H9 (cell line): ENCODE measurements around the gene ARHGAP4. TPM values are rescaled to one million over a fixed set of nuclear protein-coding genes. Genes with fewer than 3 reads are reported as not detected.
A peak's percentile ranks its signal among the peaks of the same experiment; 100 is the strongest.

Source experiments
- DNase-seq: peaks from one replicate; pipeline ENCODE4 v3.0.0-alpha.2; 2017
- H2AFZ ChIP-seq: one replicate; pipeline ENCODE4 v1.6.1; 2013; ENCODE audit warnings: mild to moderate bottlenecking, low read length, control low read depth, moderate library complexity
- H2AK5ac ChIP-seq: 2 replicates; pipeline ENCODE4 v1.6.1; 2013; ENCODE audit warnings: low read length, control low read depth, mixed read lengths; ENCODE audit not compliant: insufficient read length
- H2BK120ac ChIP-seq: one replicate; pipeline ENCODE4 v1.6.1; 2013; ENCODE audit warnings: low read depth, mild to moderate bottlenecking, low read length, control low read depth, inconsistent platforms; ENCODE audit not compliant: poor library complexity, severe bottlenecking
- H2BK12ac ChIP-seq: 2 replicates; pipeline ENCODE4 v1.6.1; 2013; ENCODE audit warnings: low read length, control low read depth, mixed read lengths, low read depth; ENCODE audit not compliant: insufficient read length
- H2BK15ac ChIP-seq: 2 replicates; pipeline ENCODE4 v1.6.1; 2013; ENCODE audit warnings: low read depth, low read length, control low read depth
- H2BK20ac ChIP-seq: one replicate; pipeline ENCODE4 v1.6.1; 2013; ENCODE audit warnings: low read depth, mild to moderate bottlenecking, low read length, control low read depth, inconsistent platforms; ENCODE audit not compliant: poor library complexity, severe bottlenecking
- H2BK5ac ChIP-seq: 2 replicates; pipeline ENCODE4 v1.6.1; 2013; ENCODE audit warnings: low read length, control low read depth, mixed read lengths; ENCODE audit not compliant: insufficient read length
- H3K14ac ChIP-seq: 2 replicates; pipeline ENCODE4 v1.6.1; 2013; ENCODE audit warnings: low read length, control low read depth; ENCODE audit not compliant: insufficient read depth
- H3K18ac ChIP-seq: 2 replicates; pipeline ENCODE4 v1.6.1; 2013; ENCODE audit warnings: low read depth, mild to moderate bottlenecking, mixed read lengths, low read length, control low read depth; ENCODE audit not compliant: insufficient read length
- H3K23ac ChIP-seq: 2 replicates; pipeline ENCODE4 v1.6.1; 2013; ENCODE audit warnings: low read length, control low read depth, mixed read lengths, low read depth; ENCODE audit not compliant: insufficient read length
- H3K23me2 ChIP-seq: 2 replicates; pipeline ENCODE4 v1.6.1; 2013; ENCODE audit warnings: low read depth, mild to moderate bottlenecking, mixed read lengths, low read length, control low read depth; ENCODE audit not compliant: insufficient read length, poor library complexity, severe bottlenecking
- H3K27ac ChIP-seq: 2 replicates; pipeline ENCODE4 v1.5.1; 2013; ENCODE audit warnings: low read length, control low read depth, mixed read lengths, low read depth; ENCODE audit not compliant: insufficient read length
- H3K27me3 ChIP-seq: 2 replicates; pipeline ENCODE4 v1.6.1; 2013; ENCODE audit warnings: low read length, control low read depth, inconsistent platforms; ENCODE audit not compliant: insufficient read depth
- H3K4ac ChIP-seq: 2 replicates; pipeline ENCODE4 v1.6.1; 2013; ENCODE audit warnings: low read depth, mild to moderate bottlenecking, control low read depth, inconsistent platforms, low read length, moderate library complexity
- H3K4me1 ChIP-seq: 2 replicates; pipeline ENCODE4 v1.6.1; 2013; ENCODE audit warnings: low read length, control low read depth, inconsistent platforms; ENCODE audit not compliant: insufficient read depth
- H3K4me2 ChIP-seq: 2 replicates; pipeline ENCODE4 v1.6.1; 2013; ENCODE audit warnings: low read length, control low read depth, mixed read lengths; ENCODE audit not compliant: insufficient read length, insufficient read depth
- H3K56ac ChIP-seq: 2 replicates; pipeline ENCODE4 v1.6.1; 2013; ENCODE audit warnings: low read depth, mild to moderate bottlenecking, mixed read lengths, low read length, control low read depth; ENCODE audit not compliant: insufficient read length
- H3K79me1 ChIP-seq: 2 replicates; pipeline ENCODE4 v1.6.1; 2013; ENCODE audit warnings: low read depth, mild to moderate bottlenecking, moderate library complexity, low read length, control low read depth, inconsistent platforms; ENCODE audit not compliant: insufficient read depth, poor library complexity, severe bottlenecking
- H3K79me2 ChIP-seq: 2 replicates; pipeline ENCODE4 v1.6.1; 2013; ENCODE audit warnings: low read length, control low read depth, inconsistent platforms; ENCODE audit not compliant: insufficient read depth
- H3K9ac ChIP-seq: 2 replicates; pipeline ENCODE4 v1.6.1; 2013; ENCODE audit warnings: low read length, control low read depth, mixed read lengths; ENCODE audit not compliant: insufficient read length; ENCODE audit errors: extremely low read depth
- H3K9me3 ChIP-seq: one replicate; pipeline ENCODE4 v1.6.1; 2013; ENCODE audit warnings: low read depth, low read length, inconsistent platforms; ENCODE audit not compliant: control insufficient read depth
- H3T11ph ChIP-seq: one replicate; pipeline ENCODE4 v1.6.1; 2013; ENCODE audit warnings: mild to moderate bottlenecking, low read length, control low read depth, inconsistent platforms
- H4K20me1 ChIP-seq: one replicate; pipeline ENCODE4 v1.6.1; 2013; ENCODE audit not compliant: control insufficient read depth, insufficient read length, insufficient read depth
- H4K5ac ChIP-seq: 2 replicates; pipeline ENCODE4 v1.6.1; 2013; ENCODE audit warnings: low read depth, mild to moderate bottlenecking, mixed read lengths, low read length, control low read depth; ENCODE audit not compliant: insufficient read length
- H4K8ac ChIP-seq: replicated peaks from 2 replicates; pipeline ENCODE4 v1.6.1; 2013; ENCODE audit warnings: low read length, control low read depth, mixed read lengths, low read depth; ENCODE audit not compliant: insufficient read length
- H4K91ac ChIP-seq: 2 replicates; pipeline ENCODE4 v1.6.1; 2013; ENCODE audit warnings: low read depth, mild to moderate bottlenecking, moderate library complexity, mixed read lengths, low read length, control low read depth; ENCODE audit not compliant: insufficient read length
- H3K27ac Mint-ChIP-seq, 3 experiments: 2 replicates in 2 of 3; 3 replicates in 1 of 3; pipeline ENCODE4 v1.8.0; 2020 to 2021; ENCODE audit warnings: mixed read lengths in 3 of 3, mild to moderate bottlenecking in 1 of 3, moderate library complexity in 1 of 3
- H3K27me3 Mint-ChIP-seq: 2 replicates; pipeline ENCODE4 v1.8.0; 2021; ENCODE audit warnings: low read depth, mild to moderate bottlenecking, moderate library complexity, mixed read lengths
- H3K36me3 Mint-ChIP-seq, 3 experiments: 2 replicates in 2 of 3; 3 replicates in 1 of 3; pipeline ENCODE4 v1.8.0; 2020 to 2021; ENCODE audit warnings: low read depth in 3 of 3, mixed read lengths in 3 of 3; ENCODE audit not compliant: insufficient read depth in 1 of 3
- H3K4me1 Mint-ChIP-seq, 2 experiments: 2 replicates each; pipeline ENCODE4 v1.8.0; 2020; ENCODE audit warnings: mixed read lengths in 2 of 2
- H3K4me3 Mint-ChIP-seq, 2 experiments: 2 replicates in 1 of 2; 3 replicates in 1 of 2; pipeline ENCODE4 v1.8.0; 2020 to 2021; ENCODE audit warnings: mild to moderate bottlenecking in 2 of 2, mixed read lengths in 2 of 2, moderate library complexity in 1 of 2
- H3K9me3 Mint-ChIP-seq, 2 experiments: 2 replicates in 1 of 2; 3 replicates in 1 of 2; pipeline ENCODE4 v1.8.0; 2020; ENCODE audit warnings: mild to moderate bottlenecking in 2 of 2, mixed read lengths in 2 of 2, moderate library complexity in 1 of 2
- WGBS: extraction: QIAGEN DNeasy Blood & Tissue Kit; methylation state at CpG from one replicate; pipeline ENCODE4 v1.1.7; 2013; ENCODE audit warnings: missing lambda C conversion rate, low lambda C conversion rate, mixed read lengths; ENCODE audit not compliant: insufficient read length; ENCODE audit errors: extremely low coverage; 5-methylcytosine and 5-hydroxymethylcytosine counted together
- total RNA-seq: library from RNA; stranded (reverse); gene quantifications from 2 replicates; pipeline ENCODE4 v1.2.1, GENCODE V29; 2021
- TF ChIP-seq, protein P1 (sequence below): fragments of 200-600 bp; sonication (generic); conservative IDR thresholded peaks from 3 replicates; pipeline ENCODE4 v1.8.0; 2021; ENCODE audit warnings: antibody characterized with exemption, mild to moderate bottlenecking

The ARHGAP4 gene
- total RNA-seq, 1 experiment from 2014 or later = 37.8 TPM

DNA sequence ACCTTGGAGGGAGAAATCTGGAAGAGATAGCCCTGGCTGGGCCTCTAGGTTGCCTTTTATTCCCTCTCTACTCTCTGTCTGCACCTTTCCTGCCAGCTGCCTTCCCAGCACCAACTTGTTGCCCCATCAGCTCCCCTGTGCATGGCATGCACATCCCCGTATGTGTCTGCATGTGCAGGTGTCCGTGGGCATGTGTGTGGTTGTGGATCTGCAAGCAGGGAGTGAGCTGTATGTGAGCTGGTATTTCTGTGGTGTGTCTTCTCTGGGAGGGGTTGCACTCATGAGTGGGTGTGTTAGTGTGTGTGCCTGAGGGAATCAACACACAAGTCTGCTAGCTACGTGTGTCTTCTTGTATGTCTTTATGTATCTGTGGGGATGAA is 50.0 kb downstream of the ARHGAP4 start:
- peaks cover 20% of the 10 kb centered on the region for H3K27me3 Mint-ChIP-seq
- no peak overlapping the region for H3K14ac ChIP-seq
- H4K8ac ChIP-seq = no peak overlapping the region
- H2BK20ac ChIP-seq = no peak overlapping the region
- H3K4me2 ChIP-seq = peak overlapping the region; percentile 8
- no peaks in the 10 kb centered on the region for H4K20me1 ChIP-seq
- H4K5ac ChIP-seq = no peak overlapping the region
- no peak overlapping the region for H3K27ac ChIP-seq
- H3K23me2 ChIP-seq = peaks cover 3% of the 10 kb centered on the region
- whole genome bisulfite sequencing = no CpG with 5 or more reads among the region's 3 CpGs
- no peaks in the 10 kb centered on the region for H3K9me3 ChIP-seq
- no peak overlapping the region for H3T11ph ChIP-seq
- no peaks in the 10 kb centered on the region for H3K79me1 ChIP-seq
- H3K4me1 Mint-ChIP-seq = peaks cover 27 to 58% of the 10 kb centered on the region in 2 experiments
- H3K56ac ChIP-seq = no peak overlapping the region
- DNase-seq = no peak
- no peak overlapping the region for H3K9ac ChIP-seq
- peak overlapping the region in 1 of 2 experiments; percentile 63; a peak in 4 of 5 replicates for H3K4me3 Mint-ChIP-seq
- no peak overlapping the region for H3K23ac ChIP-seq
- no peak overlapping the region for H2BK12ac ChIP-seq
- H2BK15ac ChIP-seq = no peak overlapping the region
- TF ChIP-seq, protein P1, sequence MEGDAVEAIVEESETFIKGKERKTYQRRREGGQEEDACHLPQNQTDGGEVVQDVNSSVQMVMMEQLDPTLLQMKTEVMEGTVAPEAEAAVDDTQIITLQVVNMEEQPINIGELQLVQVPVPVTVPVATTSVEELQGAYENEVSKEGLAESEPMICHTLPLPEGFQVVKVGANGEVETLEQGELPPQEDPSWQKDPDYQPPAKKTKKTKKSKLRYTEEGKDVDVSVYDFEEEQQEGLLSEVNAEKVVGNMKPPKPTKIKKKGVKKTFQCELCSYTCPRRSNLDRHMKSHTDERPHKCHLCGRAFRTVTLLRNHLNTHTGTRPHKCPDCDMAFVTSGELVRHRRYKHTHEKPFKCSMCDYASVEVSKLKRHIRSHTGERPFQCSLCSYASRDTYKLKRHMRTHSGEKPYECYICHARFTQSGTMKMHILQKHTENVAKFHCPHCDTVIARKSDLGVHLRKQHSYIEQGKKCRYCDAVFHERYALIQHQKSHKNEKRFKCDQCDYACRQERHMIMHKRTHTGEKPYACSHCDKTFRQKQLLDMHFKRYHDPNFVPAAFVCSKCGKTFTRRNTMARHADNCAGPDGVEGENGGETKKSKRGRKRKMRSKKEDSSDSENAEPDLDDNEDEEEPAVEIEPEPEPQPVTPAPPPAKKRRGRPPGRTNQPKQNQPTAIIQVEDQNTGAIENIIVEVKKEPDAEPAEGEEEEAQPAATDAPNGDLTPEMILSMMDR = no peak
- no peaks in the 10 kb centered on the region for H3K27me3 ChIP-seq
- peaks cover 6 to 24% (median 13%) of the 10 kb centered on the region in 3 experiments; a peak in 6 of 7 replicates for H3K36me3 Mint-ChIP-seq
- H3K27ac Mint-ChIP-seq = no peak overlapping the region
- peaks cover 72 to 83% of the 10 kb centered on the region in 2 experiments for H3K9me3 Mint-ChIP-seq
- no peak overlapping the region for H4K91ac ChIP-seq
- H2AFZ ChIP-seq = no peak overlapping the region
- no peak overlapping the region for H2AK5ac ChIP-seq
- H3K4me1 ChIP-seq = no peaks in the 10 kb centered on the region; the same call in none of the 2 replicates
- H3K18ac ChIP-seq = no peak overlapping the region
- no peak overlapping the region for H2BK5ac ChIP-seq
- H2BK120ac ChIP-seq = no peak overlapping the region
- H3K79me2 ChIP-seq = no peaks in the 10 kb centered on the region
- H3K4ac ChIP-seq = no peak overlapping the region
